ENCODE data around the gene KCNH5. TPM values are rescaled to one million over a fixed set of nuclear protein-coding genes. Genes with fewer than 3 reads are reported as not detected.

KCNH5 gene
- total RNA-seq, 1 donor from 2014 or later = 0.29 TPM

- no peak overlapping the region for H3K27ac ChIP-seq
- H3K4me1 ChIP-seq = no peaks in the 10 kb centered on the region
- intact Hi-C loops (cut with DNase I) = no loop called here
- TF ChIP-seq CTCF (IDR thresholded peaks at IDR 0.05) = no peak
- ATAC-seq (no peak), DNase-seq (no peak)
- no peak overlapping the region for H3K4me3 ChIP-seq
- peaks cover 17% of the 10 kb centered on the region for H3K27me3 ChIP-seq
- H3K36me3 ChIP-seq = no peaks in the 10 kb centered on the region
- H3K9me3 ChIP-seq = no peaks in the 10 kb centered on the region
These were observed 6.7 kb upstream of the KCNH5 start for GRCh38 chr14:63051992-63052391.

GRCh38 chr14:63051301-63051700 is 6.0 kb upstream of the KCNH5 start:
- intact Hi-C loops (cut with DNase I) = no loop called here
- no peak for DNase-seq
- Histone ChIP-seq H3K4me1 (no peaks in the 10 kb centered on the region), H3K4me3 (no peak overlapping the region), H3K27me3 (peaks cover 23% of the 10 kb centered on the region), H3K27ac (no peak overlapping the region), H3K9me3 (no peaks in the 10 kb centered on the region), H3K36me3 (no peaks in the 10 kb centered on the region)
- TF ChIP-seq CTCF (IDR thresholded peaks at IDR 0.05) = no peak
- ATAC-seq = no peak

GRCh38 chr14:63050694-63051093 is 5.4 kb upstream of the KCNH5 start:
- intact Hi-C loops (cut with DNase I) = no loop called here
- Histone ChIP-seq H3K27me3 (peaks cover 29% of the 10 kb centered on the region), H3K36me3 (no peaks in the 10 kb centered on the region), H3K4me1 (no peaks in the 10 kb centered on the region), H3K27ac (no peak overlapping the region), H3K9me3 (no peaks in the 10 kb centered on the region), H3K4me3 (no peak overlapping the region)
- ATAC-seq (no peak), DNase-seq (no peak)
- no peak for TF ChIP-seq CTCF (IDR thresholded peaks at IDR 0.05)

- no peak for TF ChIP-seq CTCF (IDR thresholded peaks at IDR 0.05)
- ATAC-seq (no peak), DNase-seq (no peak)
- H3K27me3 ChIP-seq = peaks cover 64% of the 10 kb centered on the region
- H3K4me1 ChIP-seq = no peaks in the 10 kb centered on the region
- no peaks in the 10 kb centered on the region for H3K36me3 ChIP-seq
- intact Hi-C loops (cut with DNase I) = no loop called here
- H3K27ac ChIP-seq = no peak overlapping the region
- no peak overlapping the region for H3K4me3 ChIP-seq
- H3K9me3 ChIP-seq = no peaks in the 10 kb centered on the region
These were observed 1.3 kb upstream of the KCNH5 start for GRCh38 chr14:63046339-63047268.

- H3K36me3 ChIP-seq = no peaks in the 10 kb centered on the region
- peak overlapping the region; percentile 11 for H3K4me3 ChIP-seq
- peak; percentile 65 for DNase-seq
These were observed 508 bp upstream of the KCNH5 start for GRCh38 chr14:63045612-63046320.

More at GRCh38 chr14:63045612-63046320, 508 bp upstream of the KCNH5 start:
- Histone ChIP-seq H3K27me3 (peaks cover 60% of the 10 kb centered on the region), H3K4me1 (no peaks in the 10 kb centered on the region), H3K27ac (no peak overlapping the region), H3K9me3 (no peaks in the 10 kb centered on the region)
- intact Hi-C loops (cut with DNase I) = no loop called here
- TF ChIP-seq CTCF (IDR thresholded peaks at IDR 0.05) = no peak
- peak; percentile 65 for ATAC-seq

All from upper lobe of right lung (tissue), 1 donor.